Endothelial cell of umbilical vein (primary cell): Measurements from ENCODE around the gene FARP1. TPM values are rescaled to one million over a fixed set of nuclear protein-coding genes. Genes with fewer than 3 reads are reported as not detected.

Experiments used
- BruUV-seq: library from RNA; stranded (reverse); fragments of 400-500 nt; replicated peaks from 2 replicates; lab custom pipeline; 2021; lab: Mats Ljungman, UMichigan
- CTCF ChIA-PET: fragments of 300-600, 350-600 bp; sonication (Branson Sonifier 250); formaldehyde crosslinking; loops from one replicate; lab custom pipeline; 2021; ENCODE audit warnings: antibody characterized with exemption, inconsistent platforms; lab: Charles Lee
- POLR2A ChIA-PET: fragments of 300-600, 350-600 bp; sonication (Branson Sonifier 250); formaldehyde crosslinking; loops from one replicate; lab custom pipeline; 2021; ENCODE audit warnings: antibody characterized with exemption, inconsistent platforms; lab: Charles Lee
- DNase-seq: peaks from one replicate; pipeline ENCODE4 v3.0.0-alpha.2; 2011; ENCODE audit warnings: low read depth, low spot score
- FAIRE-seq: peaks from 2 replicates; lab custom pipeline; 2011; peaks lifted over from hg19 to GRCh38; lab: Jason Lieb, UNC
- H2AFZ ChIP-seq: 2 replicates; pipeline ENCODE4 v1.6.0; 2012; ENCODE audit warnings: low read depth, low read length, control low read depth, inconsistent platforms
- H3K27ac ChIP-seq: 2 replicates; pipeline ENCODE4 v1.5.1; 2011; ENCODE audit warnings: low read depth, mild to moderate bottlenecking, control low read depth, low read length, moderate library complexity; ENCODE audit not compliant: insufficient read depth
- H3K27me3 ChIP-seq, 2 experiments: 2 replicates each; pipeline versions ENCODE4 v1.6.0 to v1.6.1; 2011; ENCODE audit warnings: low read length in 2 of 2, mixed read lengths in 1 of 2; ENCODE audit not compliant: control insufficient read depth in 2 of 2, insufficient read depth in 2 of 2
- H3K36me3 ChIP-seq, 2 experiments: 2 replicates in 1 of 2; 3 replicates in 1 of 2; pipeline ENCODE4 v1.5.1; 2011; ENCODE audit warnings: low read length in 2 of 2, mild to moderate bottlenecking in 1 of 2, moderate library complexity in 1 of 2; ENCODE audit not compliant: control insufficient read depth in 2 of 2, insufficient read depth in 2 of 2; ENCODE audit errors: extremely low read depth in 1 of 2
- H3K4me1 ChIP-seq: 3 replicates; pipeline ENCODE4 v1.5.1; 2011; ENCODE audit warnings: mild to moderate bottlenecking, low read length; ENCODE audit not compliant: control insufficient read depth, insufficient read depth; ENCODE audit errors: extremely low read depth
- H3K4me2 ChIP-seq: 2 replicates; pipeline ENCODE4 v1.6.1; 2011; ENCODE audit warnings: low read length, control low read depth, mixed read lengths; ENCODE audit not compliant: insufficient read depth
- H3K4me3 ChIP-seq, 3 experiments: fragments of 200-600 bp in 1 of 3; sonication (generic), shearing (Covaris generic) in 1 of 3; replicated peaks in 1 of 3; 2 replicates each; pipeline ENCODE4 v1.5.1; 2011 to 2016; ENCODE audit warnings: control low read depth in 3 of 3, low read length in 3 of 3, mild to moderate bottlenecking in 2 of 3, inconsistent platforms in 1 of 3, low read depth in 1 of 3, moderate library complexity in 1 of 3; ENCODE audit not compliant: insufficient read depth in 1 of 3
- H3K79me2 ChIP-seq: 2 replicates; pipeline ENCODE4 v1.6.0; 2012; ENCODE audit warnings: low read length, inconsistent platforms; ENCODE audit not compliant: control insufficient read depth, insufficient read depth
- H3K9ac ChIP-seq: replicated peaks from 2 replicates; pipeline ENCODE3; 2011; ENCODE audit warnings: low read length, control low read depth; ENCODE audit not compliant: insufficient read depth; ENCODE audit errors: extremely low read depth
- H3K9me1 ChIP-seq: replicated peaks from 3 replicates; pipeline ENCODE4 v1.6.0; 2011; ENCODE audit warnings: mild to moderate bottlenecking, low read length; ENCODE audit not compliant: control insufficient read depth, insufficient read depth; ENCODE audit errors: extremely low read depth
- H3K9me3 ChIP-seq: replicated peaks from 2 replicates; pipeline ENCODE4 v1.5.1; 2012; ENCODE audit warnings: low read length, inconsistent platforms; ENCODE audit not compliant: control insufficient read depth, insufficient read depth
- H4K20me1 ChIP-seq: replicated peaks from 2 replicates; pipeline ENCODE3; 2011; ENCODE audit warnings: mild to moderate bottlenecking, low read length; ENCODE audit not compliant: control insufficient read depth, insufficient read depth; ENCODE audit errors: extremely low read depth
- CTCF ChIP-seq, 2 donors: IDR thresholded peaks; 1 replicate in 1 of 2; 2 replicates in 1 of 2; pipeline ENCODE4 v1.5.1; 2011; ENCODE audit warnings: low read length in 2 of 2, mild to moderate bottlenecking in 2 of 2, moderate library complexity in 2 of 2, control low read depth in 1 of 2, inconsistent platforms in 1 of 2, low read depth in 1 of 2; ENCODE audit not compliant: insufficient read depth in 1 of 2; ENCODE audit errors: extremely low read depth in 1 of 2
- EZH2 ChIP-seq: IDR thresholded peaks from 2 replicates; pipeline ENCODE4 v1.6.1; 2012; ENCODE audit warnings: borderline replicate concordance, low read depth, mild to moderate bottlenecking, moderate library complexity, low read length, inconsistent platforms; ENCODE audit not compliant: severe bottlenecking
- FOS ChIP-seq: IDR thresholded peaks from 2 replicates; pipeline ENCODE4 v1.6.1; 2011; ENCODE audit warnings: mild to moderate bottlenecking, low read length, moderate library complexity, borderline replicate concordance; ENCODE audit not compliant: insufficient read depth
- GATA2 ChIP-seq: IDR thresholded peaks from 2 replicates; pipeline ENCODE4 v1.7.0; 2011; ENCODE audit warnings: low read depth, mild to moderate bottlenecking, moderate library complexity, mixed read lengths, low read length; ENCODE audit not compliant: insufficient read length, insufficient read depth
- JUN ChIP-seq: IDR thresholded peaks from 2 replicates; pipeline ENCODE4 v1.6.1; 2011; ENCODE audit warnings: borderline replicate concordance, low read depth; ENCODE audit not compliant: insufficient read length, insufficient read depth
- MAX ChIP-seq: IDR thresholded peaks from 2 replicates; pipeline ENCODE4 v1.6.1; 2011; ENCODE audit not compliant: insufficient read depth, insufficient read length
- MYC ChIP-seq: IDR thresholded peaks from one replicate; pipeline ENCODE4 v1.6.1; 2011; ENCODE audit warnings: mild to moderate bottlenecking, low read depth, low read length
- POLR2A ChIP-seq: IDR thresholded peaks from 2 replicates; pipeline ENCODE4 v1.6.1; 2012; ENCODE audit warnings: low read depth, mild to moderate bottlenecking, control low read depth, low read length
- POLR2AphosphoS5 ChIP-seq: IDR thresholded peaks from 2 replicates; pipeline ENCODE4 v1.6.1; 2012; ENCODE audit warnings: low read depth, mild to moderate bottlenecking, control low read depth, low read length, moderate library complexity; ENCODE audit not compliant: insufficient read depth
- dilution Hi-C: fragments of 300-500 bp; cut with MboI; formaldehyde crosslinking; loops from one replicate; pipeline ENCODE4 v1.15.0; 2019; ENCODE audit warnings: low sequenced_read_pairs; ENCODE audit not compliant: extremely low pct_ligation_motif_present
- intact Hi-C: fragments of 100-400 bp; cut with micrococcal nuclease; formaldehyde crosslinking; loops from one replicate; pipeline ENCODE4 v1.10.0; 2022
- polyA plus RNA-seq, 4 experiments: library from polyadenylated mRNA; depleted of rRNA in 3 of 4; stranded (reverse) in 3 of 4; unstranded in 1 of 4; fragments of >200 nt; gene quantifications; 2 replicates each; pipeline versions ENCODE4 v1.2.1 to v1.2.3, GENCODE V29; 2011 to 2012; ENCODE audit warnings: missing spikeins in 1 of 4
- total RNA-seq: library from RNA; stranded (reverse); gene quantifications from 2 replicates; pipeline ENCODE4 v1.2.3, GENCODE V29; 2021

The FARP1 gene
- total and polyA plus RNA-seq, 2 donors (not counting 3 experiments of a cell fraction or from before 2014, with no cell fraction given): 19.0 to 77.7 TPM

DNA sequence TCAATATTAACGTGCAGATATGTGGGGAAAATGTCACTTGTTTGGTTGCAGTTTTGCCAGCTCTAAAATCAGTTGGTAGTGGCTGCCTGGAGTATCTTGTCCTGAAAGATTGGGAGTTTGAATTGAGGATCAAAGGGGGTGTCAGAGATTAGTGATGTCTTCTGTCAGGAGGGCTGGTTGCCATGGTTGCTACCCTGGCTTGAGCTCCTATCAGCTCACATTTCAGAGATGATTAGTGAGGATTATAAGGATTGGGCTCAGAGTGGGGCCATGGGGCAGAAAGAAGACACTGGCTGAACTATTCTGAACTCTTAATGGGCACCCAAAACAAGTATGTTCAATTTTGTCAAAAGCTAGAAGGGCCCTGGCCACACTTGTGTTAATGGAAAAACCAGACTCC is 129.7 kb downstream of the FARP1 start:
- intact Hi-C loops: no loop called here
- no TSS peak for BruUV-seq
- dilution Hi-C loops: no loop called here

More for the DNA sequence above, 129.7 kb downstream of the FARP1 start:
- DNase-seq (no peak), FAIRE-seq (no peak)
- no peak overlapping the region for H3K4me3 ChIP-seq
- H3K9me1 ChIP-seq: no peaks in the 10 kb centered on the region
- no peak overlapping the region for H2AFZ ChIP-seq
- peaks cover under 1% of the 10 kb centered on the region for H3K4me1 ChIP-seq
- no peaks in the 10 kb centered on the region for H3K9me3 ChIP-seq
- TF ChIP-seq CTCF (IDR thresholded peaks at IDR 0.05; ENCODE audit: extremely low read depth in 1 of 2, insufficient read depth in 1 of 2, low read depth in 1 of 2, low read length in 2 of 2): no peak
- TF ChIP-seq FOS: no peak
- TF ChIP-seq POLR2A: no peak
- TF ChIP-seq GATA2: no peak
- no peak for TF ChIP-seq JUN
- no peak for TF ChIP-seq POLR2AphosphoS5
- TF ChIP-seq MYC: no peak
- no peak for TF ChIP-seq MAX
- TF ChIP-seq EZH2: no peak
- no peaks in the 10 kb centered on the region for H3K79me2 ChIP-seq
- H3K27me3 ChIP-seq: no peaks in the 10 kb centered on the region
- CTCF ChIA-PET: interaction anchor here (1.9 kb wide), 1 partner anchor 28 kb away, joined by 4 read pairs; no protein-coding TSS in a partner anchor
- H3K27ac ChIP-seq: no peak overlapping the region
- no peaks in the 10 kb centered on the region for H3K36me3 ChIP-seq
- POLR2A ChIA-PET: no interaction called here
- H3K4me2 ChIP-seq: no peak overlapping the region
- H4K20me1 ChIP-seq: no peaks in the 10 kb centered on the region
- no peak overlapping the region for H3K9ac ChIP-seq
